ENCODE measurements around the gene ISL2.
"Not testable (repeated sequence)": the region's sequence is repeated elsewhere in the genome, so short reads cannot be mapped to it uniquely, and the experiment has no call there.

Gene ISL2
- total RNA-seq, result 0.15 to 0.87 reads per million in 2 donors

DNA sequence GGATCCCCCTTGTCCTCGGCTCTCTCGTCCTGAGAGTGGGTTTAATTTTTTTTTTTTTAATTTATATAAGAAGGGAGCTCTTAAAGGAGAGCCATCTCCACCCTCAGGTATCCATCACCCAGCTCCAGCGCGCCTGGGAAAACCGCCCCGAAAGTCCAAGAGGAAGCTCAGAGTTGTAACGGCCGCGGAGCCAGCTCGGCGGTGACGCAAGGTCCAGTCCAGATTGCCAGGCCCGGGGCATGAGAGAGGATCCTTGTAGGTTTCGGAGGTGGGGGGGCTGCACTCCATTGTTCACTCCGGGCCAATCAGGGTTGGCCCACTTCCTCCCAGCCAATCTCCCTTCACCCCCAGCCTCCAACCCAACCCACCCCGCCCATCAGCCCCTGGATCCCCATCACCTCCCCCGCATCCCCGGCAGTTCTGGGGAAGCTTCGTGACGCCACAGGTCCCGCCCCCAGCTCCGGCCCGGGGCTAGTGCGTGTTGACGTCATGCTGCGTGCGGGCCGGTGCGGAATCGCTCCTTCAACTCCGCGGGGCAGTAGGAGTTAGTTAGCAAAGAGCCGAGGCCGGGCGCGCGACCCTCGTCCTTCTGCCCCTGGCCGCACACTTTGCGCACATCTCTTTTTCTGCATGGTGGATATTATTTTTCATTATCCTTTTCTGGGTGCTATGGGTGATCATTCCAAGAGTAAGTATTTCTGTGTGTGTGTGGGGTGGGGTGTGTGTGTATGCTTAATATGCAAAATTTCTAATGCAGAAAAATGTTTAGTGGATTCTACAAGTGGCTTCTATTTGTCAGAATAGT lies at the start of gene ISL2:
ISL2 (plus strand) TSS at position 520 of the 805 bp plus-strand sequence; CDS start at position 631, 111 bp downstream.
- peak; percentile 24 for DNase-seq

DNA sequence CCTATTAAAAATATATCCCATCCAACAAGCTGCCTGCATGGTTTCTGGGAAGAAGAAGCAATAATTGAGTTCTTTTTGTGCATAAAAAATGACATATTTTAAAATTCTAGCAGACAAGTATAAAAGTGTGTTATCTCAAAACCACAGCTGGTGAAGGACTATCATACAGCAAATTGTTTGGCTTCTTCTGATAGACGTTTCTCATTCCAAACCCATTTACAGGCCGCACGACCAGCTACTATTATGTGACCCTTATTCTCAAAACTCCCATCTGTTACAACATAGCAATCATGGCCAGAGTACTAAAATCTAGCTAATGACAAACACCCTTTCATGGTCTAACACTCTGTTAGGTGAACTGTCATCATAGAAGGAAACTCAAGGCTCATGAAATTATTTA lies 47.0 kb upstream of the ISL2 start:
- no peak for DNase-seq

DNA sequence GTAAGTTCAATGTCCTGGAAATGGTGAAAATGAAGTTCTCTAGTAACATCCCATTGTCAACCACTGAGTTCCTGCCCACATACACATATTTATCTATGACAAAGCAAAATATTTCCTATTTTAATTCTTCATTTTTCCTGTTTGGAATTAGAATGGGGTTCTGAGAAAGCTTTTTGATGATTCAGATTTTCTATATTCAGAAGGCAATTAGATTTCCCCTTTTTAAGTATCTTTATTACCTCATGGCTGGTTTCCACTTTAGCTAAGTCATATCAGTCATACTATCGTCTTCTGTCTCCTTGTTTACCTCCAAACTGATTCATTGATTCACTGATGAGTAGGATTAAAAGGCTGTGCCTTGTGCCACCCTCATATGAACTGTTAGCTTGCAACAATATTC lies 43.2 kb upstream of the ISL2 start:
- DNase-seq, result no peak

DNA sequence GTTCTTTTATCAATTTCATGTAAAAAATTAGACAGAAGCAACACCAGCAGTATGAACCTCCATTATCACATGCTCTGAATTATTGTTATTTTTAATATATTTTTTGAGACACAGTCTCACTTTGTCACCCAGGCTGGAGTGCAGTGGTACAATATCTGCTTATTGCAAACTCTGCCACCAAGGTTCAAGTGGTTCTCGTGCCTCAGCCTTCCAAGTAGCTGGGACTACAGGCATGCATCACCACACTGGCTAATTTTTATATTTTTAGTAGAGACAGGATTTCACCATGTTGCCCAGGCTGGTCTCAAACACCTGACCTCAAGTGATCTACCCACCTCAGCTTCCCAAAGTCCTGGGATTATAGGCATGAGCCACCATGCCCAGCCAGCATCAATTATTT lies 42.1 kb upstream of the ISL2 start:
- not testable (repeated sequence) for DNase-seq

DNA sequence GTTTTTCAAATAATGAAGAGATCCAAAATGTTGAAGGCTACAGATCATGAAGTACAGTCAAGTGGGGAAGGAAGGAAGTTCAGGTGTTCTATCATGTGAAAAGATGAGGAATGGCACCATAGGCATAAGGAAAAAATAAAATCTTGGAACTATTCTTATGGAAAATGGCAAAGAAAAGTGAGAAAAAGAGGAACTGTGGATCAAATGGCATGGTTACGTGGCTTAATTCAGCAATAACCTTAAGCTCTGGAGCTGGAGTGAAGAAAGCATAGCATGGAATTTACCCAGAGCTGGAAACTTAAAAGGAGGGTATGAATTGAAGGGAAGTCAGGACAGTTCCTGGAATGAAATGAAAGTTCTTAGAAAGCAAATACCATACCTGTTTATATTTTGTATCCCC lies 39.7 kb upstream of the ISL2 start:
- no peak for DNase-seq

DNA sequence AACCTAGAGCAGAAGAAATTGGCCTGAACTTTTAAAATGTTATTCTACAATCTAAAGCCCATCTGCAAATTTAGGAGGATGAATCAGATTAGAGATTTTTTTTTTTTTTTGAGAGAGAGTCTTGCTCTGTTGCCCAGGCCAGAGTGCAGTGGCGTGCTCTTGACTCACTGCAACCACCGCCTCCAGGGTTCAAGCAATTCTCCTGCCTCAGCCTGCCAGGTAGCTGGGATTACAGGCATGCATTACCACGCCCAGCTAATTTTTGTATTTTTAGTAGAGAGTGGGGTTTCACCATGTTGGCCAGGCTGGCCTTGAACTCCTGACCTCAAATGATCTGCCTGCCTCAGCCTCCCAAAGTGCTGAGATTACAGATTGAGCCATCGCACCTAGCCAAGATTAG lies 38.6 kb upstream of the ISL2 start:
- not testable (repeated sequence) for DNase-seq

DNA sequence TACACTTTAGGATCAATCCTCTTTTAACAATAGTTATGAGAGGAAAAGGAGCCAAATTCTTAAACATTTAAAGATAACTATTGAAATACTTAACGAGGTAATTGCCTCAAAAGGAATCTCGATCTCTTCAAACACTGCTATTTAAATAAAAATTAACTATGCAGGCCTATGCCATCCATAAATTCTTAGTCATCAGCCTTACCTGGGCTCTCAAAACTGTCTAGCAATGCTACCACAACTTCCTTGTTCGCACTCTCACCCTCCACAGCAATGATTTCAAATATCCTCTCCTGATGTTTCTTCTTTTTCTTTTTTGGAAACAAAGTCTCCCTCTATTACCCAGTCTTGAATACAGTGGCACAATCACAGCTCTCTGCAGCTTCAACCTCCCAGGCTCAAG lies 37.6 kb upstream of the ISL2 start:
- DNase-seq, result no peak

DNA sequence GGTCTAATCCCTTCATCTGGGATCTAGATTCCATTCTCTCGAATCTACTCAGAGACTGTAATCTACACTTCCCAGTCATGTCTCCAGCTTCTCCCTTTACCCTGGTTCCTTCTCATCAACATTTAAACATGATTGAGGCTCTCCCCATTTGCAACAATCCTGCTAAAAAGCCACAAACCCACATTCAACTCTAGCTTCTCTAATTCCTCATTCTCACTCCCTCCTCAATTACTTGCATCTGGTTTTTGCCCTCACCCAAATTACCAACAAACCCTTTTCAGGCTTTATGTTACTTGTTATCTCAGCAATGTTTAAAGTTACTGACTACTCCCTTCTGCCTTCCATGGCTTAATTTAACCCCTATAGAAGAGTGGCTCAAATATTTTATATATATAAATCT lies 36.8 kb upstream of the ISL2 start:
- DNase-seq, result no peak

DNA sequence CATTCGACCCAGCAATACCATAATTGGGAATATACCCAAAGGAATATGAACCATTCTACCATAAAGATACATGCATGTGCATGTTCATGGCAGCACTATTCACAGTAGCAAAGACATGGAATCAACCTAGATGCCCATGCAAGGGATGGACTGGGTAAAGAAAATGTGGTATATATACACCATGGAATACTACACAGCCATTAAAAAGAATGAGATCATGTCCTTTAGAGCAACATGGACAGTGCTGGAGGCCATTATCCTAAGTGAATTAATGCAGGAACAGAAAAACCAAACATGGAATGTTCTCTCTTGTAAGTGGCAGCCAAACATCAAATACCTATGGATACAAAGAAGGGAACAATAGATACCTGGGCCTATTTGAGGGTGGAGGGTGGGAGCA lies 32.7 kb upstream of the ISL2 start:
- no peak for DNase-seq

DNA sequence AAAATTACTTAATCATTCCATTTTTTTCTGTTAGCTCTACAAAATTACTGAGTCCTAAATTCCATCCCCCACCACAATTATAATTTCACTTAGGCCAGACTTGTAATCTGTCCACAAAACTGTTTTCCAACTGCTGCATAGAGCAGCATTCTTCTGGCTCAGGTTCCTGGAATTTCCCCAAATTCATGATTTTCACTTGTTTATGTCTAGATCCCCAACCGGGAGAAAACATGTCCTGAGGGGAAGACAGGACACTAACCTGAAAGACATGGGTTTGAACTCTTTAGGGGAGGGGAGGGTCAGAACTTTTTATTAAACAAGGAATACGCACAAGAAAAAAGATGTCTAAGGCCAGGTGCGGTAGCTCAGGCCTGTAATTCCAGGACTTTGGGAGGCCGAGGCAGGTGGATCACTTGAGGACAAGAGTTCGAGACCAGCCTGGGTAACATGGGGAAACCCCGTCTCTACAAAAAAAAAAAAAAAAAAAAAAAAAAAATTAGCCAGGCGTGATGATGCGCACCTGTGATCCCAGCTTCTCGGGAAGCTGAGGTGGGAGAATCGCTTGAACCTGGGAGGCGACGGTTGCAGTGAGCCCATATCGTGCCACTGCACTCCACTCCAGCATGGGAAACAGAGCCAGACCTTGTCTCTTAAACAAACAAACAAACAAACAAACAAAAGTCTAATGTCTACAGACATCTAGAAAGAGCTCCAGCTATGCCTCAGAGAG lies 26.8 kb upstream of the ISL2 start:
- DNase-seq, result no peak

DNA sequence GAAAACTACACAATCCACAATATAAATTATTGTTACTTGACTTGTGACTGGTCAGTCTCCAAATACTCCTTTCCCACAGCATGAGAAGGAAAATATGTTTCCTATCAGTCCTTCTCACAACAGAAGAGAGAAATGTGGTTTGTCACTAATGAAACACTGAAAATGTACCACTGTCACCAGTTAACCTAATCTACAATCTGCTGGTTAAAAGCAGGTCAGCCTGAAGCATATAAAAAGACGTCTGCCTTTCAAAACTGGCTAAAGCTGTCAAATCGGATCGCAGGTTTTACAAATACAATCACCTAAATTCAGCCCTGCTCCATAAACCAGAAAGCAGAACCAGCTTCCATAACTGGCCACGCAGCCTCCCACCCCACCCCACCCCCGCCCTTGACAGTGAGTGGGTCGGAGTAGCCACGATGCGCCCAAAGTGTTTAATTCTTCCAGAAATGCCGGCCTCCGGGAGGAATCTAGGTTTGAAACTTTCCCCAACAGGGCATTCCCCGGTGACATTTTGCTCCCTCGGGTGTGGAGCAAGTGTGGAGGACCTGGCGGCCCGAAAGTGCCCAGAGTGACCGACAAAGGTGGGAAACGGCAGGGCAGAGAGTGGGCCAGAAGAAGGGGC lies 26.0 kb upstream of the ISL2 start:
- DNase-seq, result no peak

DNA sequence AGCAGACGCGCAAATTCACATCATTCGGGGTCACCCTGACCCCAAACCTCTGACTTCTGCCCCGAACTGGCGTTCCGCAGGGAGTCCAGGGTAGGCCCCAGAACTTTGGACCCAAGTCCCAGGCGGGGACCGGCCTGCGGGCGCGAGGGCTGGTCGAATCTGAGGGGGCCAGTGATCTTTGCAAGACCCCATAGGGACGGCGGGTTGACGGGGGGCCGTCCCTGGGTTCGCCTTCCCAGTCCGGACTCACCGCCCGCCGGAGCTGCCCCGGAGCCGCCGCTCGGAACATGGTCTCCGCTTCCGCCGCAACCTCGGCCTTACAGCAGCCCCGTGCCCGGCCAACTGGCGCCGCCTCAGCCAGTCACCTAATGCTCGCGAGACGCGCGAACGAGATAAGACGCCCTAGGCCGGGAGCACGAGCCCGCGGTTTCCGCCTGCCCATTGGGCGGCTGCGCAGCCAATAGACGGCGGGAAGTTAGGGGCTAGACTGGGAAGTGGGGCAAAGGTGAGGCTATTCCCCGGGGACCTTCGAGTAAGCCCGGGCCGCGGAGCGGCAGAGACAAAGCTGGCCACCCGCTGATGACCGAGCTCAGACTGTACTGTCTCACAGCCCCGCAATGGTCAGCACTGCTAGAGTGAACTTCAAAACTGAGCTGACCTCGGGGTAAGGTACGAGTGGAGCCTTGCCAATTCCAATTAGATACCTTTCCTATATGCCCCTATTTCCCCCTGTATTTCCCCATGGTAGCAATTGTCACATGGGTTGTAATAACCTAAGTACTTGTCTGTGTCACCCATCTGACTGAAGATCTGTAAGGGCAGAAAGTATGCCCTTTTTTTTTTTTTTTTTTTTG lies 25.2 kb upstream of the ISL2 start, which contains the start of gene ETFA:
ETFA (minus strand) TSS at position 370 of the 854 bp plus-strand sequence; CDS start at position 289, 81 bp downstream.
- peak; percentile 72 for DNase-seq

DNA sequence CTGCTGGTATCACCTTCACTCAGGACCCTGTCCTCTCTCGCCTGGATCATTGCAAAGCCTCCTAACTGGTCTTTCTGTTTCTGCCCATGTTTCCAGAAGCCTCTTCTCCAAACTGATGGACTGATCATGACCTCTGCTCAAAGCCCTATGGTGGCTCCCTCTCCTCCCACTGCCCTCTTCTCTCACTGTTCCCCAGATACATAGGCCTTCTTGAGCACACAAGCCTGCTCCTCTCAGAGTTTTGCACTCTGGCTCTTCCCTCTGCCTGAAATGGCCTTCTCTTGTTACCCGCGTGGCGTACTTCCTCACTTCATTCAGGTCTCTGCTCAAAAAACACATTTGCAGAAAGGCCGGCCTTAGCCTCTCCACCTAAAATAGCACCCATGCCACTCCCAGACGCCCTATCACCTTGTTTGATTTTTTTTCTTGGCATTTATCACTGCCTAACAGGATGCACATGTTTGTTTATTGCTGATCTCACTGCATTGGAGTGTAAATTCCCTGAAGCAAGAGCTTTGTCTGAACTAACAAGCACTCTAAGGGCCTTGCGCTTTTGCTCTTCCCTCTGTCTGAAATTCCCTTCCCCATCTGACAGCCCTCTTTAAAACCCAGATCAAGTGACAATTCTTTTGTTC lies 23.9 kb upstream of the ISL2 start:
- no peak for DNase-seq

DNA sequence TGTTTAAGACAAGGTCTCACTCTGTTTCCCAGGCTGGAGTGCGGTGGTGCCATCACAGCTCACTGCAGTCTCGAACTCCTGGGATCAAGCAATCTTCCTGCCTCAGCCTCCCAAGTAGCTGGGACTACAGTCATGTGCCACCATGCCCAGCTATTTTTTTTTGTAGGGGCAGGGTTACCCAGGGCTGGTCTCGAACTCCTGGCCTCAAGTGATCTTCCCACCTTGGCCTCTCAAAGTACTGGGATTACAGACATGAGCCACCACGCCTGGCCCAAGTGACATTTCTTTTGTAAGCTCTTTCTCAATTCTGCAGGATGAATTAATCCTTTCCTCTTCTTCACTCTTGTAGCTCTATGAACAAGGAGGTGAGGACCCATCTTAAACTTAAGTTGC lies 23.4 kb upstream of the ISL2 start:
- not testable (repeated sequence) for DNase-seq

DNA sequence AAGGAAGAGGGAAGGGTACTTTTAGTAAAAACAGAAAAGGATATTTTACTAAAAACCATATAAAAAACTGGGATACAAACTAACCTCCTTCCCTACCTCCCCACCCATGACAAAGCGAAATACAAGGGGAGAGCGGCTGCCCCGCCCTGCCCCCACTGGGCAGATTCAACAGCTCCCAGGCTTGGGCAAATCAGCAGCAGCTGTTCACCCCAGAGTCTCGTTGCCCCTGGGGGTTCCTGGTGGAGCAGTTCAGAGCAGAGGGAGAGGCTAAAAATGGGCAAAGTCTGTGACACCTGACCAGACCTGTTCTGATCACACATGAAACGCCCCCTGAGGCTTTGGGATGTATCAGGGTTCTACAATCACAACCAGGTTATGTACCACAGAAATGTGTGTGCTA lies 22.8 kb upstream of the ISL2 start:
- no peak for DNase-seq

DNA sequence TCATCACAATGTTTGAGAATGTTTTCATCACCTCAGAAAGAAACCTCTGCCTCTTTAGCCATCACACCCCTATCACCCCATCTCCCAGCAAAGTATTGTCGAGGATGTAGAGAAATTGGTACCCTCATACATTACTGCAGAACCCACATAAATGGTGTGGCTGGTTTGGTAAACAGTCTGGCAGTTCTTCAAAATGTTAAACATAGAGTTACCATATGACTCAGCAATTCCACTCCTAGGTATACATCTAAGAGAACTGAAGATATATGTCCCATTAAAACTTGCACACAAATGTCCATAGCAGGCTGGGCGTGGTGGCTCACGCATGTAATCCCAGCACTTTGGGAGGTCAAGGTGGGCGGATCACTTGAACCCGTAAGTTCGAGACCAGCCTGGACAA lies 16.6 kb upstream of the ISL2 start:
- no peak for DNase-seq

DNA sequence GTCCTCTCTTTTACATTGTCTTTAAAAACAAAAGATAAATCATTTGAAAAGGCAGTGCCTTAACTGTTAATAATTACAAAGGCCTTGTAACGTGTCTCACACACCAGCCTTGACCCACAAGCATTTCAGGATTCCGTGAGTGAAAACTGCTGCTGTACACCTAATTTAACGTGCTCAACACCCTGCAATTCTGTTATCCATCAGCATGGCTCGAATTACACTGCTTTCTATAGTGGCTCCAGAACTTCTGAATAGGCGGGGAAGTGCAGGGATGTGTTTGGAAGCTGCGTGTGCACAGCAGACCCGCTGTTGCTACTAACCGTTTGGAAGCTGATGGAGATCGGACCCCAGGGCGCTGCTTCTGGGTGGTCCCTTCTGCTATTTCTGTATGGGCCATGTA lies 15.4 kb upstream of the ISL2 start:
- no peak for DNase-seq

DNA sequence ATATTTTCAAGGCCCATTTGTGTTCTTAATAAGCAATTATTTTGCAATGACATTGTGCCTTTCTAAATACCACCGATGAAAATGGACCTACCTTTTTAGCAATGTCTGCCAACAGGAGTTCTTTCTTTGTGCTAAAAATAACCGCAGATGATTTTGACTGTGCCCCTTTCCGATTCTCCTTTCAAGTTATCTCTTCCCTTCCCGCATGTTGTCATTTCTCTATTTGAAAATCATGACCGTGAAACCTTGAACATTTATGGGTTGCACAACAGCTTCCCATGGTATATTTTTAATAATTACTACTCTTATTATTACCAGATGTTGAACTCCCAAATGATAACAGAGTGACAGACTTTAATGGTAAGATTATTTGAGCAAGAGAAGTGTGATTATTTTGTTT lies 15.0 kb upstream of the ISL2 start:
- DNase-seq, result no peak

DNA sequence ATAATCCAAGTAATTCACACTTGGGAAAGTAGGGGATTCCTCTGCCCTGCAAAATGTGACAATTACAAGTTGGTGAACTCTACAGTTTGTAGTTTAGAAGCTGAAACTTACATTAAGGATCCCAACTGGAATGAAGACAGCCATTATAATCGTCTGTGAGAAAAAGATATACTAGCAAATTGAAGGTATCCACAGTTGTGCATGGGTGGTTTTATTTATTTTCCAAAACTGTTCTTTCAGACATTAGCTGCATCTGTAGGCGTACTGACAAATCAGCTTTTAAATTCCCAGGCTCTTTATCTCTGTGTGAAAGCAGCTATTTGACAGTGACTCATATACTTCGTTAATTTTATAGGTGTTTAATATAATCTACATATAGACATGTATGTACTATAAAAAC lies 12.5 kb upstream of the ISL2 start:
- no peak for DNase-seq

DNA sequence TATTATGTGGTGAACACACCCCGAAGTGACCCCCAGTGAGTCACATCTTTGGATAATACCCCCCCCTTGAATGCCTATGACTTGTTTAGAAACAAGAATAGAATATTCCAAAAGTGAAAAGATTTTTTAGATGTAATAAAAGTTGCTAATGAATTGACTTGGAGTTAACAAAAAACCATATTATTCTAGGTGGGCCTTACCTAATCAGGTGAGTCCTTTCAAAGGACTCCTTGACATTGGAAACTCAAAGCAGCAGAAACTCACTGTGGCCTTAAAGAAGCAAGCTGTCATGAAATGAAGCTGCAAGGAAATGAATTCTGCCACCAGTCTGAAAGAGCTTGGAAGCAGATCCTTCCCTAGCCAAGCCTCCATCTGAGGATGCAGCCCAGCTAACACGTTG lies 10.9 kb upstream of the ISL2 start:
- DNase-seq, result no peak

DNA sequence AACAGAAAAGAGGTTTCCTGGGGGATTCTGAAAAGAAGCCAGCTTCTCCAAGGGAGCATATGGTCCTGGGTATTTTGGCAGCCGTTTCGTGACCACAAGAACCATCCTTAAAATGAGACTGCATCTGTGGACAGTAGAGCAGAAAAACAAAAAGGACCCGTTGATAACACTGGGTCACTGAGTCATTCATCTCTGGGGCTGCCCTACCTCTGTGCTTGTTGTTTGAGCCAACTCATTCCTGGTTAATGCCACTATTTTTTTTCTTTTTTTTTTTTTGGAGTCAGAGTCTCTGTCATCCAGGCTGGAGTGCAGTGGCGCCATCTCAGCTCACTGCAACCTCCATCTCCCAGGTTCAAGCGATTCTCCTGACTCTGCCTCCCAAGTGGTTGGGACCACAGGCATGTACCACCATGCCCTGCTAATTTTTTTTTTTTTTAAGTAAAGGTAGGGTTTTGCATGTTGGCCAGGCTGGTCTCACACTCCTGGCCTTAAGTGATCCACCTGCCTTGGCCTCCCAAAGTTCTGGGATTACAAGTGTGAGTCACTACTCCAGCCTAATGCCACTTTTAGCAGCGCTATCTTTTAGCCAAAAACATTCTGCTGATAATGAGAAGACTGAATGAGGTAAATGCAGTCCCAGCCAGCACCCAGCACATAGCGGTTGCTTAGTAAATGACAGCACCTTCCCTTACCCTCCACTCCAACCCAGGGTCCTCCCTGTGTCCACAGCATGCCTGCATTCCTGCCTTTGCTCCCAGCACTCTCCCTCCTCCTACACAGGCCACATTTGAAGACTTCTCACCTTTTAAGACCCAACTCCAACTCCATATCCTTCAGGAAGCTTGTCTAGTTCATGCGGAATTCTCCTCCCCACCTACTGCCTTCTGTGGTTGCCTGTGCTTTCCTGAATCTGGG lies 9.1 kb upstream of the ISL2 start:
- no peak for DNase-seq

Data from activated gamma-delta T cell (primary cell).